ACC112 (cell line): ENCODE results near the gene PADI4.

Experiments
- H2AFZ ChIP-seq: fragments of 200-600 bp; sonication (generic); one replicate; pipeline ENCODE4 v1.6.0; 2017; ENCODE audit warnings: antibody characterized with exemption, low read length; ENCODE audit not compliant: unreplicated experiment
- H3K27ac ChIP-seq: fragments of 200-600 bp; sonication (generic); 2 replicates; pipeline ENCODE4 v1.5.1; 2014; ENCODE audit warnings: low read depth, mild to moderate bottlenecking, antibody characterized with exemption, low read length, moderate library complexity
- H3K27me3 ChIP-seq: fragments of 200-600 bp; sonication (generic); 2 replicates; pipeline ENCODE4 v1.6.1; 2014; ENCODE audit warnings: mild to moderate bottlenecking, antibody characterized with exemption, low read length, moderate library complexity, mixed read lengths; ENCODE audit not compliant: insufficient read depth
- H3K36me3 ChIP-seq: fragments of 200-600 bp; sonication (generic); 2 replicates; pipeline ENCODE4 v1.6.1; 2016; ENCODE audit warnings: mild to moderate bottlenecking, antibody characterized with exemption, low read length, moderate library complexity, mixed read lengths; ENCODE audit not compliant: insufficient read depth
- H3K4me1 ChIP-seq: fragments of 200-600 bp; sonication (generic); one replicate; pipeline ENCODE4 v1.6.1; 2016; ENCODE audit warnings: low read length, mixed read lengths; ENCODE audit not compliant: insufficient read depth, unreplicated experiment, control insufficient read depth
- H3K4me3 ChIP-seq: fragments of 200-600 bp; sonication (generic); 2 replicates; pipeline ENCODE4 v1.5.1; 2014; ENCODE audit warnings: mild to moderate bottlenecking, low read depth, low read length
- H3K79me2 ChIP-seq: fragments of 200-600 bp; sonication (generic); one replicate; pipeline ENCODE4 v1.6.0; 2016; ENCODE audit warnings: low read length; ENCODE audit not compliant: control insufficient read depth, unreplicated experiment, insufficient read depth

The PADI4 gene

GRCh38 chr1:17286646-17287045, 21.4 kb upstream of the PADI4 start:
- H2AFZ ChIP-seq = no peak overlapping the region
- no peaks in the 10 kb centered on the region for H3K36me3 ChIP-seq
- no peak overlapping the region for H3K27ac ChIP-seq
- H3K4me1 ChIP-seq = peaks cover 10% of the 10 kb centered on the region
- no peaks in the 10 kb centered on the region for H3K79me2 ChIP-seq
- H3K27me3 ChIP-seq = peaks cover 44% of the 10 kb centered on the region
- H3K4me3 ChIP-seq = no peak overlapping the region

GRCh38 chr1:17287130-17287776, 20.7 kb upstream of the PADI4 start:
- Histone ChIP-seq H3K79me2 (no peaks in the 10 kb centered on the region), H3K36me3 (no peaks in the 10 kb centered on the region), H3K27me3 (peaks cover 43% of the 10 kb centered on the region), H3K27ac (no peak overlapping the region), H3K4me3 (no peak overlapping the region), H2AFZ (no peak overlapping the region), H3K4me1 (peaks cover 10% of the 10 kb centered on the region)

GRCh38 chr1:17289721-17290120, 18.3 kb upstream of the PADI4 start:
- no peaks in the 10 kb centered on the region for H3K36me3 ChIP-seq
- H3K4me3 ChIP-seq = no peak overlapping the region
- no peaks in the 10 kb centered on the region for H3K79me2 ChIP-seq
- peaks cover 10% of the 10 kb centered on the region for H3K4me1 ChIP-seq
- H3K27me3 ChIP-seq = peaks cover 37% of the 10 kb centered on the region
- no peak overlapping the region for H3K27ac ChIP-seq
- H2AFZ ChIP-seq = no peak overlapping the region

- Histone ChIP-seq H3K4me1 (peaks cover 10% of the 10 kb centered on the region), H3K27ac (no peak overlapping the region), H3K27me3 (peaks cover 37% of the 10 kb centered on the region), H3K4me3 (no peak overlapping the region), H3K36me3 (no peaks in the 10 kb centered on the region), H3K79me2 (no peaks in the 10 kb centered on the region), H2AFZ (no peak overlapping the region)
Measured at GRCh38 chr1:17290553-17290952, 17.4 kb upstream of the PADI4 start.

GRCh38 chr1:17292299-17293160, 15.5 kb upstream of the PADI4 start:
- peaks cover 54% of the 10 kb centered on the region for H3K27me3 ChIP-seq
- no peaks in the 10 kb centered on the region for H3K36me3 ChIP-seq
- H3K79me2 ChIP-seq = no peaks in the 10 kb centered on the region
- no peak overlapping the region for H2AFZ ChIP-seq
- no peak overlapping the region for H3K4me3 ChIP-seq
- peaks cover 5% of the 10 kb centered on the region for H3K4me1 ChIP-seq
- H3K27ac ChIP-seq = no peak overlapping the region

GRCh38 chr1:17293681-17294425, 14.1 kb upstream of the PADI4 start:
- Histone ChIP-seq H3K27ac (no peak overlapping the region), H3K4me3 (no peak overlapping the region), H3K36me3 (no peaks in the 10 kb centered on the region), H3K27me3 (peaks cover 67% of the 10 kb centered on the region), H3K4me1 (no peaks in the 10 kb centered on the region), H3K79me2 (no peaks in the 10 kb centered on the region), H2AFZ (no peak overlapping the region)

- H3K36me3 ChIP-seq = no peaks in the 10 kb centered on the region
- H3K4me1 ChIP-seq = no peaks in the 10 kb centered on the region
- no peaks in the 10 kb centered on the region for H3K79me2 ChIP-seq
- no peak overlapping the region for H3K27ac ChIP-seq
- H2AFZ ChIP-seq = no peak overlapping the region
- no peak overlapping the region for H3K4me3 ChIP-seq
- H3K27me3 ChIP-seq = peaks cover 77% of the 10 kb centered on the region
Measured at GRCh38 chr1:17295292-17295691, 12.7 kb upstream of the PADI4 start.

- Histone ChIP-seq H3K36me3 (no peaks in the 10 kb centered on the region), H3K27ac (no peak overlapping the region), H3K79me2 (no peaks in the 10 kb centered on the region), H3K4me1 (no peaks in the 10 kb centered on the region), H3K27me3 (peaks cover 76% of the 10 kb centered on the region), H3K4me3 (no peak overlapping the region), H2AFZ (no peak overlapping the region)
Measured at GRCh38 chr1:17296086-17296485, 11.9 kb upstream of the PADI4 start.

- no peak overlapping the region for H2AFZ ChIP-seq
- no peaks in the 10 kb centered on the region for H3K79me2 ChIP-seq
- H3K27me3 ChIP-seq = peaks cover 74% of the 10 kb centered on the region
- no peaks in the 10 kb centered on the region for H3K4me1 ChIP-seq
- H3K4me3 ChIP-seq = no peak overlapping the region
- no peak overlapping the region for H3K27ac ChIP-seq
- H3K36me3 ChIP-seq = no peaks in the 10 kb centered on the region
Measured at GRCh38 chr1:17297991-17298390, 10.0 kb upstream of the PADI4 start.

- H3K27ac ChIP-seq = no peak overlapping the region
- H3K79me2 ChIP-seq = no peaks in the 10 kb centered on the region
- no peaks in the 10 kb centered on the region for H3K36me3 ChIP-seq
- H3K4me1 ChIP-seq = no peaks in the 10 kb centered on the region
- no peak overlapping the region for H3K4me3 ChIP-seq
- H2AFZ ChIP-seq = no peak overlapping the region
- H3K27me3 ChIP-seq = peaks cover 77% of the 10 kb centered on the region
Measured at GRCh38 chr1:17301767-17302166, 6.2 kb upstream of the PADI4 start.
